Measurements from ENCODE around the gene RSPH9.

Gene RSPH9

DNA sequence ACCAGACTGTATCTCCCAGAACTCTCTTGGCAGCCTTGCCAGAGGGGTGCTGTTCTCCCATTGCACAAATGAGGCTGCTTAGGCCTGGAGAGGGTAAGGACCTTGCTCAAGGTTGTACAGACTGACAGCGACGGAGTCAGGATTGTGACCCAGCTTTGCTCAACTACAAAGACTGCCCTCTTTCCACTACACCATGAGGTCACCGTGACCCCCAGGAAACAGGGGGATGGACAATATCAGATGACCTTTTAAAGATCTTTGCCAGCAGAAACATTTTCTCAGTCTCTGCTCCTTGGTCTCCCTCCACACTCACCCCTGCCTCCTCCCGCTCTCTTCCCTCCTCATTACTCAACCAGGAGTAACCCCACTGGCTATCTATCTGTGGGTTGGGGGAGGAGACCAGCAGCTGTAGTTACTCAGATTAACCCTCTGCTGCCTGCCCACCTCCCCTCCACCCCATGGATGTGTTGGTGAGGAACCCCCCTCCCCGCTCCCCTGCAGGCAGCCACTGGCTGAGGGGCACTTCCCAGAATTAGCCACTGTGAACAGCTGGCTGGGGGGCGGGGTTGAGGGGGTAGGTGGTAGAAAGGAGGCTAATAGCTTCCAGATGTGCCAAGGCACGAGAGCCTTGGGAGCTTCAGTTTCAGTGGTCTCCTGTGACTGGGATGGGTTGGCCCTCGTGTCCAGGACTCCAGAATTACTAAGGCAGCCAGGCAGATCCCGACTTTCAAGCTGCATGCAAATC, 69.6 kb downstream of the RSPH9 start:
- no peak for DNase-seq

DNA sequence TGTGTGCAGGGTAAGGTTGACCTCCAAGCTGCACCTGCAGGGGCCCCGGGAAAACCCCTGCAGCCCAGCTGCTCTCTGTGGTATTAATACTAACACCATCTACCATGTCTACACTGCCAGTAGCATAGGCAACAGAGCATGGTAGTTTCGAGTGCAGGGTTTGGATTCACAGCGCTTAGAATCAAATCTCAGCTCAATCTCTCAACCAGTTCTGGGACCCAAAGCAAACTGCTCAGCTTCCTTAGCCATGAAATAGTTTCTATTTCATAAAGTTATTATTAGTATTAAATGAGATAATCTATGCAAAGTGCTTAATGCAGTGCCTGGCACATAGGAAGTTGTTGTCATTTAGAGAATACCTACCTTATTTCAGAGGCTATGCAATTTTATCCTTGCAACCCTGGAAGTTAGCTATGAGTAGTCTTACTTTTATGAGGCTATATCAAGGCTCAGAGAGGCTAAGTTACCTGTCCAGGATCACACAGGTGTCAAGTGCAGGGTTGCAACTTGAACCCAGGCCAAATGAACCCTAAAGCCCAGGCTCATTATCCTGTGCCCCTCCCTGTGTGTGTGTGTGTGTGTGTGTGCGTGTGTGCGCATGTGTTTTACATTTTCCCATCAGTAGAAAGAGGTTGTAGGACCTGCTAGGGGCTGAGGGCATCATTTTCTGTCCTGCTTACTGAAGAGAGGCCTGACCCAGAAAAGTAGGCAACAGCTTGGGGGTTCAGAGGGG, 70.4 kb downstream of the RSPH9 start:
- DNase-seq = no peak

- no peak for DNase-seq
These were observed 71.3 kb downstream of the RSPH9 start for GRCh38 chr6:43716099-43716498.

DNA sequence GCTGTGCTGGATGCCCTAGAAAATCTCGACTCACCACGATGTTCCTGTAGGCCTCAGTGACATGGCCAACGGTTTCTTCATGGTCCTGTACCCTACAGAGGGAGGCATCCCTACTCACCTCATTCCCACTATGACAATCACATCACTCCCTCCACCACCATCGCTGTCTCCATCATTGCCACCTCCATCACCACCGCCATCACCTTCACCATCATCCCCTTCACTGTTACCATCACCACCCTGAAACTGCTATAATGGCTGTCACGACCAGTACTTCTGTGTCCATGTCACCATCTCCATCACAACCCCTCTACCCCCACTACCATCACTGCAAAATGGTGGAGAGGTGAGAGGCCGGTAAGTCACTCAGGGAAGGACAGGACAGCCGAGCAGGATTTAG, 72.6 kb downstream of the RSPH9 start:
- no peak for DNase-seq

DNA sequence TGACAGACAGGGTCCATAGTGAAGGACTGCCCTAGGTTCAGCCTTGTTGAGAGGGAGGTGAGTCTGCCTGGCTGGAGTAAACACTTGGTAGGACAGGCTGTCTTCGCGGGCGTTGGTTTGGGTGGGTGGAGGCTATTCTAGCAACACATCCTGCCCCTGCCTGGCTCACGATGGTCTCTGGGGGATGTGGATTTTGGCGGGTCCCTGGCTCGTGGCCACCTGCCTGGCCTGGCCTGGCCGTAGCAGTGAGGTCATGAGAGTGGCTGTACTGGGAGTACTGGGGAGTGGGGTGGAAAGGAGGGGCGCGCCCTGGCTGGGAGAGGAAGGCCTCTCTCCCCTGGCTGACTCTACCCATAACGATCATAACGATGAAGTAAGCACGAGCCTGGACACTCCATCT, 73.0 kb downstream of the RSPH9 start:
- no peak for DNase-seq

GRCh38 chr6:43718387-43719105, 73.7 kb downstream of the RSPH9 start:
- no peak for DNase-seq

DNA sequence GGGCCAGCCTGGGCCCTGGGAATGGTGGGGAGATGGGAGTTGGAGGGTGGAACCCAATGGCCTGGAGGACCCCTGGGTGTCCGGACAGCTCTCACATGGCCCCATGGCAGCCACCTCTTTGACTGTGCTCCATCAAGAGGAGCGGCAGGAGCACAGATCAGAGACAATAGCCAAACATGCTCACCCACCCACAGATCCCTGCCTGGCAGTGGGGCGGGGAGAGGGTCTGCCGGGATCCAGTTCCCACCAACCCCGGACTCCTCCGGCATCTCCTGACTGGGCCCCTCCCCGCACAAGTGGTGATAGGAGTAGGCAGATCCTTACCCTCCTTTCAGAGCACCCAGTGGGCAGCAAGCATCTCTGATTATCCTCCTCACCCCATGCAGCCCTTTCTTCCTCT, 74.7 kb downstream of the RSPH9 start:
- no peak for DNase-seq

DNA sequence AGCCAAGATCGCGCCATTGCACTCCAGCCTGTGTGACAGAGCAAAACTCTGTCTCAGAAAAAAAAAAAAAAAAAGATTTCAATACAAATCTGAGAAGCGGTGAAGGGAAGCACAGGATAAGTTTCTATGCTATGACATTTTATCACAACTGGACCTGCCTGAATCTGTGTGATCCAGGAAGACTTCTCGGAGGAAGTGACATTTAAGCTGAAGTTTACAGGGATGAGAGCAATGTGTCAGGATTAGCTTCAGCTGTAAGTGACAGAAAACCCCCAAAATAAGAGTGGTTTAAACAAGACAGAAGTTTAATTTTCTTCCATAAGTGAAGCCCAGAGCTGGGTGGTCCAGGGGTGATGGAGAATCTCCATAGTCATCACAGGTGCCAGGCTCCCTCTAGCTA, 76.2 kb downstream of the RSPH9 start:
- no peak for DNase-seq

Data from activated CD4-positive, alpha-beta T cell treated with anti-CD3 and anti-CD28 coated beads, Interleukin-2, amount 50 U/mL, for 16 hours (primary cell).